K562 (cell line): Measurements from ENCODE around the gene MXD3. TPM values are rescaled to one million over a fixed set of nuclear protein-coding genes. Genes with fewer than 3 reads are reported as not detected.

ENCODE experiments used
- BMI1 ChIP-seq: fragments of 150-350 bp; IDR thresholded peaks from 2 replicates; pipeline ENCODE4 v1.6.1; 2014; ENCODE audit warnings: low read length
- BRF2 ChIP-seq: IDR thresholded peaks from 3 replicates; pipeline ENCODE4 v1.6.1; 2011; ENCODE audit warnings: borderline replicate concordance, mild to moderate bottlenecking; ENCODE audit not compliant: insufficient read length, insufficient read depth
- CHD2 ChIP-seq: IDR thresholded peaks from 2 replicates; pipeline ENCODE4 v1.6.1; 2011; ENCODE audit warnings: low read depth, low read length
- CREB1 ChIP-seq, 2 experiments: sonication (generic) in 1 of 2; formaldehyde crosslinking in 1 of 2; IDR thresholded peaks; 2 replicates each; pipeline versions ENCODE4 v1.6.1 to v1.8.0; 2012 to 2022; ENCODE audit warnings: inconsistent platforms in 1 of 2, mild to moderate bottlenecking in 1 of 2, missing genetic modification reagents in 1 of 2, moderate library complexity in 1 of 2
- HNRNPLL ChIP-seq: fragments of 200-400 bp; formaldehyde crosslinking; IDR thresholded peaks from 2 replicates; pipeline ENCODE4 v1.6.1; 2017; ENCODE audit warnings: low read length, low read depth, mild to moderate bottlenecking; ENCODE audit not compliant: poor library complexity, severe bottlenecking
- KDM4B ChIP-seq, 2 experiments: fragments of 450-650 bp in 1 of 2; sonication (generic) in 1 of 2; IDR thresholded peaks; 2 replicates each; pipeline ENCODE4 v1.6.1; 2016 to 2017; ENCODE audit warnings: borderline replicate concordance in 2 of 2, antibody characterized with exemption in 1 of 2, low read depth in 1 of 2, mild to moderate bottlenecking in 1 of 2
- MXI1 ChIP-seq: IDR thresholded peaks from 2 replicates; pipeline ENCODE4 v1.6.1; 2011; ENCODE audit warnings: low read depth, mild to moderate bottlenecking, improper control_type of control experiment, low read length
- NONO ChIP-seq, 2 experiments: fragments of 200-400 bp in 1 of 2; fragments of 450-650 bp in 1 of 2; formaldehyde crosslinking in 1 of 2; IDR thresholded peaks; 2 replicates each; pipeline ENCODE4 v1.6.1; 2017; ENCODE audit warnings: low read depth in 2 of 2, mild to moderate bottlenecking in 2 of 2, moderate library complexity in 2 of 2, low read length in 1 of 2
- POU5F1 ChIP-seq: fragments of 150-350 bp; IDR thresholded peaks from 2 replicates; pipeline ENCODE4 v1.6.1; 2014; ENCODE audit warnings: borderline replicate concordance, low read length, low read depth, mild to moderate bottlenecking; ENCODE audit not compliant: partially characterized antibody
- TCF7 ChIP-seq: sonication (generic); IDR thresholded peaks from 2 replicates; pipeline ENCODE4 v1.6.1; 2016; ENCODE audit warnings: antibody characterized with exemption, borderline replicate concordance
- THRA ChIP-seq: fragments of 450-650 bp; IDR thresholded peaks from 2 replicates; pipeline ENCODE4 v1.6.1; 2017; ENCODE audit warnings: mild to moderate bottlenecking, moderate library complexity
- YY1 ChIP-seq, 3 experiments: IDR thresholded peaks; 2 replicates each; pipeline ENCODE4 v1.6.1; 2011; ENCODE audit warnings: low read length in 2 of 3, mild to moderate bottlenecking in 2 of 3, moderate library complexity in 2 of 3, borderline replicate concordance in 1 of 3, control low read depth in 1 of 3, low read depth in 1 of 3; ENCODE audit not compliant: insufficient read depth in 3 of 3, insufficient replicate concordance in 2 of 3, control insufficient read depth in 1 of 3, insufficient read length in 1 of 3; ENCODE audit errors: extremely low read depth in 1 of 3
- ZBTB43 ChIP-seq: sonication (generic); formaldehyde crosslinking; IDR thresholded peaks from 2 replicates; pipeline ENCODE4 v1.8.0; 2023; ENCODE audit warnings: mild to moderate bottlenecking, missing genetic modification reagents
- polyA plus RNA-seq, 8 experiments: library from polyadenylated mRNA; depleted of rRNA in 4 of 8; stranded (reverse) in 5 of 8; unstranded in 3 of 8; fragments of >200 nt; fragmentation: Nextera tagmentation in 2 of 8; fragmentation: Illumina TruSeq in 1 of 8; extraction: Ambion mirVana in 2 of 8; extraction: Trizol in 1 of 8; gene quantifications; 2 replicates each; pipeline versions ENCODE4 v1.2.1 to v1.2.3, GENCODE V29; 2011 to 2014; ENCODE audit warnings: inconsistent platforms in 1 of 8, missing spikeins in 1 of 8
- total RNA-seq, 7 experiments: library from RNA; depleted of rRNA in 6 of 7; stranded (reverse); fragments of >200 nt in 6 of 7; fragmentation: Illumina TruSeq in 2 of 7; extraction: Trizol in 2 of 7; gene quantifications; 2 replicates each; pipeline versions ENCODE4 v1.2.1 to v1.2.3, GENCODE V29; 2011 to 2021; ENCODE audit warnings: low replicate concordance in 1 of 7
- TF ChIP-seq, protein P1 (sequence below): sonication (generic); formaldehyde crosslinking; IDR thresholded peaks from 2 replicates; pipeline ENCODE4 v1.8.1; 2023; ENCODE audit warnings: mild to moderate bottlenecking, missing genetic modification reagents
- TF ChIP-seq, protein P2 (sequence below), 2 experiments: fragments of 450-650 bp; IDR thresholded peaks; 2 replicates each; pipeline ENCODE4 v1.6.1; 2016
- TF ChIP-seq, protein P3 (sequence below): fragments of 450-650 bp; IDR thresholded peaks from 2 replicates; pipeline ENCODE4 v1.6.1; 2017; ENCODE audit warnings: antibody characterized with exemption

Gene MXD3
- total and polyA plus RNA-seq, 9 of the 15 experiments (the other 6 are each of a cell fraction or from before 2014, with no cell fraction given), result 0.28 to 24.8 (median 4.5) TPM

GRCh38 chr5:177304392-177305119 is 7.1 kb downstream of the MXD3 start (continued):
- TF ChIP-seq BRF2 (no peak), CHD2 (peak; percentile 40; the same call in 1 of the 2 replicates), HNRNPLL (no peak), POU5F1 (no peak), TCF7 (no peak), THRA (no peak), ZBTB43 (CRISPR knock-in tag) (no peak), MXI1 (no peak), KDM4B (IDR thresholded peaks at IDR 0.05; ENCODE audit: borderline replicate concordance in 2 of 2, low read depth in 1 of 2) (no peak), CREB1 (IDR thresholded peaks at IDR 0.05) (no peak), CREB1 (CRISPR knock-in tag; IDR thresholded peaks at IDR 0.05) (no peak), BMI1 (no peak), NONO (IDR thresholded peaks at IDR 0.05; ENCODE audit: low read depth in 2 of 2, low read length in 1 of 2) (no peak), YY1 (IDR thresholded peaks at IDR 0.05; ENCODE audit: borderline replicate concordance in 1 of 3, control insufficient read depth in 1 of 3, extremely low read depth in 1 of 3, insufficient read depth in 3 of 3, insufficient read length in 1 of 3, insufficient replicate concordance in 2 of 3, low read depth in 1 of 3, low read length in 2 of 3) (no peak)
- TF ChIP-seq, protein P1, sequence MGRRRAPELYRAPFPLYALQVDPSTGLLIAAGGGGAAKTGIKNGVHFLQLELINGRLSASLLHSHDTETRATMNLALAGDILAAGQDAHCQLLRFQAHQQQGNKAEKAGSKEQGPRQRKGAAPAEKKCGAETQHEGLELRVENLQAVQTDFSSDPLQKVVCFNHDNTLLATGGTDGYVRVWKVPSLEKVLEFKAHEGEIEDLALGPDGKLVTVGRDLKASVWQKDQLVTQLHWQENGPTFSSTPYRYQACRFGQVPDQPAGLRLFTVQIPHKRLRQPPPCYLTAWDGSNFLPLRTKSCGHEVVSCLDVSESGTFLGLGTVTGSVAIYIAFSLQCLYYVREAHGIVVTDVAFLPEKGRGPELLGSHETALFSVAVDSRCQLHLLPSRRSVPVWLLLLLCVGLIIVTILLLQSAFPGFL (CRISPR knock-in tag), result no peak
- TF ChIP-seq, protein P2, sequence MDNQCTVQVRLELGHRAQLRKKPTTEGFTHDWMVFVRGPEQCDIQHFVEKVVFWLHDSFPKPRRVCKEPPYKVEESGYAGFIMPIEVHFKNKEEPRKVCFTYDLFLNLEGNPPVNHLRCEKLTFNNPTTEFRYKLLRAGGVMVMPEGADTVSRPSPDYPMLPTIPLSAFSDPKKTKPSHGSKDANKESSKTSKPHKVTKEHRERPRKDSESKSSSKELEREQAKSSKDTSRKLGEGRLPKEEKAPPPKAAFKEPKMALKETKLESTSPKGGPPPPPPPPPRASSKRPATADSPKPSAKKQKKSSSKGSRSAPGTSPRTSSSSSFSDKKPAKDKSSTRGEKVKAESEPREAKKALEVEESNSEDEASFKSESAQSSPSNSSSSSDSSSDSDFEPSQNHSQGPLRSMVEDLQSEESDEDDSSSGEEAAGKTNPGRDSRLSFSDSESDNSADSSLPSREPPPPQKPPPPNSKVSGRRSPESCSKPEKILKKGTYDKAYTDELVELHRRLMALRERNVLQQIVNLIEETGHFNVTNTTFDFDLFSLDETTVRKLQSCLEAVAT (IDR thresholded peaks at IDR 0.05), result no peak
- TF ChIP-seq, protein P3, sequence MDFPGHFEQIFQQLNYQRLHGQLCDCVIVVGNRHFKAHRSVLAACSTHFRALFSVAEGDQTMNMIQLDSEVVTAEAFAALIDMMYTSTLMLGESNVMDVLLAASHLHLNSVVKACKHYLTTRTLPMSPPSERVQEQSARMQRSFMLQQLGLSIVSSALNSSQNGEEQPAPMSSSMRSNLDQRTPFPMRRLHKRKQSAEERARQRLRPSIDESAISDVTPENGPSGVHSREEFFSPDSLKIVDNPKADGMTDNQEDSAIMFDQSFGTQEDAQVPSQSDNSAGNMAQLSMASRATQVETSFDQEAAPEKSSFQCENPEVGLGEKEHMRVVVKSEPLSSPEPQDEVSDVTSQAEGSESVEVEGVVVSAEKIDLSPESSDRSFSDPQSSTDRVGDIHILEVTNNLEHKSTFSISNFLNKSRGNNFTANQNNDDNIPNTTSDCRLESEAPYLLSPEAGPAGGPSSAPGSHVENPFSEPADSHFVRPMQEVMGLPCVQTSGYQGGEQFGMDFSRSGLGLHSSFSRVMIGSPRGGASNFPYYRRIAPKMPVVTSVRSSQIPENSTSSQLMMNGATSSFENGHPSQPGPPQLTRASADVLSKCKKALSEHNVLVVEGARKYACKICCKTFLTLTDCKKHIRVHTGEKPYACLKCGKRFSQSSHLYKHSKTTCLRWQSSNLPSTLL, result no peak
